ENCODE results near the gene PKHD1.

Gene PKHD1

DNA sequence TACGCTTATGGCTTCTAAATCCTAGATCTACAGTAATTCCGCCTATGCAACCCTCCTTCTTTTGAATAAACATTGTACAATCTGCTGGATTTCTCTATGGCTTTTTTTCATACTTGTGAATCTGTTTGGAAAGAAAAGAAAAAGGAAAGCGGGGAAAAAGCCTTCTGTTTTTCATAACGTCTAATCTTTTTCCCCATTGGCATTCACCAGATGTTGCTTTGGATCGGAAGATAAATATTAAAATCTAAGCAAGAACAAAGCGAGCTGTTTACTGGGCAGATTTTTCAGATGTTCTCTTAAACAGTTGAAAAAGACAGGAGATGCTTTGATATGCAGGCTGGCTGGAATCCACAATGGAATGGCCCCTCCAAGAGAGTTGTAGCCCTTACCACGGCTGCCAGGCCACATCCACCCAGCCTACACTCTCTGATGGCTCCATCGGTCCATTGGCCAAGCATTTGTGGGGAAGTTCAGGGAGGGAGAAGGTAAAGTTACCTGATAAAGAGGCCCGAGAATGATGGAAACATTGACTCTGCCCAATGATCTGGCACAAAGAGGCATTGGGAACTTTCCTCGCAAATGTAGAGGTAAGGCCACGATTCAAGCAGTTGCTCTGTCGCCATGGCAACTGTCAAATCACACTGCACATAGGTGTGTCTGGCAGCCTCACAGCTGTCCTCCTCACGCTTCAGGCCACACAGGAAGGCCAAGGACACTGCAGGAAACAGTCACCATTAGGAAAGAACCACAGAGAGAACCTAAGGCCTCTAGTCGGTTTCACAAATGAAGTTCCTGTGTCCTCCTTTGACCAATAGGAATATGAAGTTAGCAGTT is 70.3 kb downstream of the PKHD1 start:
- no peaks in the 10 kb centered on the region for H3K36me3 ChIP-seq (ENCODE audit: insufficient read depth, low read length)
- no peak overlapping the region for H2AFZ ChIP-seq (ENCODE audit: low read length, unreplicated experiment)
- peaks cover 13% of the 10 kb centered on the region; the same call in 1 of the 2 replicates for H3K27me3 ChIP-seq (ENCODE audit: insufficient read depth, low read length)
- H3K79me2 ChIP-seq (ENCODE audit: control insufficient read depth, insufficient read depth, low read length, unreplicated experiment), result no peaks in the 10 kb centered on the region
- no peak overlapping the region for H3K4me3 ChIP-seq (ENCODE audit: low read depth, low read length)
- H3K27ac ChIP-seq (ENCODE audit: low read depth, low read length), result no peak overlapping the region
- H3K4me1 ChIP-seq (ENCODE audit: control insufficient read depth, insufficient read depth, low read length, unreplicated experiment), result no peaks in the 10 kb centered on the region

DNA sequence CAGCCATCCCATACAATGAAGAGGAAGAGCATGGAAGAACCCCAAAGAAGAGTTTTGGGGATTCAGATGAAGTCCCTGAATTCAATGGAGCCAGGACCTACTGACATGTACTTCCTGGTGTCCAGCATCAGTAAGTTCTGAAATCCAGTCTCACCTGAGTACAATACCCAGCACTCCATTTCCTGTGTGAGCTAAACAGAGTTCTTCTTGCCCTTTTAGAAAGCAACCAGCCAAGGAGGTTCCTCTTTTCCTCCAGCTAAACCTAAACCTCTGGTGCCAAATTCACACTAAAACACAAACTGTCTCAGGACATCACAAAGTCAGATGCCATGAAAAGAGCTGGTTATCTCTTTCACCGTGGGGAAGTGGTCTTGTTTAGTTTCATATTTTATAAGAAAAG is 71.5 kb downstream of the PKHD1 start:
- H3K79me2 ChIP-seq (ENCODE audit: control insufficient read depth, insufficient read depth, low read length, unreplicated experiment), result no peaks in the 10 kb centered on the region
- H3K36me3 ChIP-seq (ENCODE audit: insufficient read depth, low read length), result no peaks in the 10 kb centered on the region
- H2AFZ ChIP-seq (ENCODE audit: low read length, unreplicated experiment), result no peak overlapping the region
- H3K27ac ChIP-seq (ENCODE audit: low read depth, low read length), result no peak overlapping the region
- peaks cover 8% of the 10 kb centered on the region; the same call in 1 of the 2 replicates for H3K27me3 ChIP-seq (ENCODE audit: insufficient read depth, low read length)
- H3K4me3 ChIP-seq (ENCODE audit: low read depth, low read length), result no peak overlapping the region
- no peaks in the 10 kb centered on the region for H3K4me1 ChIP-seq (ENCODE audit: control insufficient read depth, insufficient read depth, low read length, unreplicated experiment)

DNA sequence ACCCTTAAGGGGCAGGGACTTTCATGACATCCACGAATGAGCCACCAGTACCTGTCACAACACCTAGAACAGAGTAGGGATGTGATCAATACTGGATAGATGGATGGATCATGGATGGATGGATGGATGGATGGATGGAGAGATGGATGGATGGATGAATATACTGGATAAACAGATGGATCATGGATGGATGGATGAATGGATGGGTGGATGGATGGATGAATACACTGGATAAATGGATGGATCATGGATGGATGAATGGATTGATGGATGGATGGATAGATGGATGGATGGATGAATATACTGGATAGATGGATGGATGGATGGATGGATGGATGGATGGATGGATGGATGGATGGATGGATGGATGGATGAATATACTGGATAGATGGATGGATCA is 73.0 kb downstream of the PKHD1 start:
- Histone ChIP-seq H2AFZ (ENCODE audit: low read length, unreplicated experiment) (no peak overlapping the region), H3K4me3 (ENCODE audit: low read depth, low read length) (no peak overlapping the region), H3K79me2 (ENCODE audit: control insufficient read depth, insufficient read depth, low read length, unreplicated experiment) (no peaks in the 10 kb centered on the region), H3K27ac (ENCODE audit: low read depth, low read length) (no peak overlapping the region), H3K27me3 (ENCODE audit: insufficient read depth, low read length) (peaks cover 8% of the 10 kb centered on the region; the same call in 1 of the 2 replicates), H3K36me3 (ENCODE audit: insufficient read depth, low read length) (no peaks in the 10 kb centered on the region), H3K4me1 (ENCODE audit: control insufficient read depth, insufficient read depth, low read length, unreplicated experiment) (no peaks in the 10 kb centered on the region)

DNA sequence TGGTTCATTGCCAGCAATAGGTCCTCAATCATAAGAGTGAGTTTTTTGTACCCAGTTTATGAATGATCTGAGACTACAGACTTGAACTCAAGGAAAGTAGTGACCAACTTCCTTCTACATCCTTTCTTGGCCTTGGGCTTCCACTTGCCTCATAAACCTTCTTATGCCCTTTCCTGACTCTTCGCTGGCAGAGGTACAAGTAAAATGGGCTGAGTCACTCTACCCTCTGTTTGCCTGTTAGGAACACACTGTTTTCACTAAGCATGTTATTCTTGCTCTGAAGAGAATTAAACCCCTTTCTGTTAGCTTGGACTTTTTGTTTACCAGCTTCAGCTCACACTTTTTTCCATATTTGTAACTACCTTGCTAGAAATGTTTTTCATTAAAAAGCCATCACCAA is 74.4 kb downstream of the PKHD1 start:
- no peak overlapping the region for H3K4me3 ChIP-seq (ENCODE audit: low read depth, low read length)
- H3K79me2 ChIP-seq (ENCODE audit: control insufficient read depth, insufficient read depth, low read length, unreplicated experiment), result no peaks in the 10 kb centered on the region
- no peaks in the 10 kb centered on the region; the same call in 1 of the 2 replicates for H3K27me3 ChIP-seq (ENCODE audit: insufficient read depth, low read length)
- H3K36me3 ChIP-seq (ENCODE audit: insufficient read depth, low read length), result no peaks in the 10 kb centered on the region
- no peaks in the 10 kb centered on the region for H3K4me1 ChIP-seq (ENCODE audit: control insufficient read depth, insufficient read depth, low read length, unreplicated experiment)
- H2AFZ ChIP-seq (ENCODE audit: low read length, unreplicated experiment), result no peak overlapping the region
- no peak overlapping the region for H3K27ac ChIP-seq (ENCODE audit: low read depth, low read length)

DNA sequence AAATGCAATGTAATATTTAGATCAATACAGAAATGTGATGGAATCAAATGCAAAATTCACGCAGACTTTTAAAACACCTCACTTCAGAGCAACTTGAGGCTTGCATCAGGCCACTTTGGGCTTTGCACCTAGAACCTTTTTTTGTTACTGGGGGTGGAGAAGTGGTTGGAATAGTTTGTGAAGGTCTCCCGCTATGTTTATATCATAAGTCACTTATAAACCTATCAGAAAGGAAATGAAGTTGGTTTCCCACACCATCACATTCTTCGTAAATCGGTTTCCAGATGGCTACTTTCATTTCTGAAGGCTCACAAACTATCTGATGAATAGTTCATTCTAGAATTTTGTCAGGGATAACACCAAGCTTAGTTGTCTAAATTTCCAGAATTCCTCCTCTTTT is 74.8 kb downstream of the PKHD1 start:
- Histone ChIP-seq H3K4me1 (ENCODE audit: control insufficient read depth, insufficient read depth, low read length, unreplicated experiment) (no peaks in the 10 kb centered on the region), H2AFZ (ENCODE audit: low read length, unreplicated experiment) (no peak overlapping the region), H3K27ac (ENCODE audit: low read depth, low read length) (no peak overlapping the region), H3K36me3 (ENCODE audit: insufficient read depth, low read length) (no peaks in the 10 kb centered on the region), H3K79me2 (ENCODE audit: control insufficient read depth, insufficient read depth, low read length, unreplicated experiment) (no peaks in the 10 kb centered on the region), H3K4me3 (ENCODE audit: low read depth, low read length) (no peak overlapping the region), H3K27me3 (ENCODE audit: insufficient read depth, low read length) (no peaks in the 10 kb centered on the region; the same call in 1 of the 2 replicates)

DNA sequence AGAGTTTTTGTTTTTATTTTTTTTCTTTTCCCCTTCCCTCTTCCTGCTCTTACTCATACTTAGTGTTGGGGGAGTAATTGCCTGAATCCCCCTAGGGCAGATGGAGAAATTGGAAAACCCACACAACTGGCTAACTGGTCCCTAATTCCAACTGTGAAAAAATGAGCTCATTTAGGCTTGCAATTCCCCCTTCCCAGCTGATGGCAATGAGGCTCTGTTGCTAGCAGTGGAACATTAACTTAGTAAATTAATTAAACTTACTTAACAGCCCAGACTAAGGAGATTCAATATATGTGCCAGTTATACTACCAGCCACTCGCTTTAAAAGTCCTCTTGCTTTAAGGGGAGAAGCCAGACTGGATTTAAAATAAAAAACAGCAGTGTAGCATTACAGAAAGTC is 76.6 kb downstream of the PKHD1 start:
- no peak overlapping the region for H3K27ac ChIP-seq (ENCODE audit: low read depth, low read length)
- H3K4me3 ChIP-seq (ENCODE audit: low read depth, low read length), result no peak overlapping the region
- H3K36me3 ChIP-seq (ENCODE audit: insufficient read depth, low read length), result no peaks in the 10 kb centered on the region
- no peak overlapping the region for H2AFZ ChIP-seq (ENCODE audit: low read length, unreplicated experiment)
- H3K4me1 ChIP-seq (ENCODE audit: control insufficient read depth, insufficient read depth, low read length, unreplicated experiment), result no peaks in the 10 kb centered on the region
- no peaks in the 10 kb centered on the region for H3K27me3 ChIP-seq (ENCODE audit: insufficient read depth, low read length)
- no peaks in the 10 kb centered on the region for H3K79me2 ChIP-seq (ENCODE audit: control insufficient read depth, insufficient read depth, low read length, unreplicated experiment)

DNA sequence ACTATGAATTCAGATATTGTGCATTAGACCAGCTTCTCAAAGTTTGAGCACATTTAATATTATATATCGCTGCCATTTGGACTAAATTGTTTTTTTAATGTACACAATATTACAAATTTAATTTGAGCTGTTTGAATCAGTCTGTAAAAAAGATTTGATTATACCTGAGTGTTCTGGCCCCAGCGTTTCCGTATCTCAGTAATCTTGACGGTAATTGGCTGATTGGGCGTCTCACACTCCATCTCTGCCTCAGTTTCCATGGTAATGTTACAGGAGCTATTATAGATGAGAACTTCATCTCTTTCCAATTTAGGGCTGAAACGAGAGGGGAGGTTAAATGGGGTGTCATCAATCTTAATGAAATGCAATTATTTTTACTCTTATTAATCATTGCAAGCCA is 77.3 kb downstream of the PKHD1 start:
- no peaks in the 10 kb centered on the region for H3K27me3 ChIP-seq (ENCODE audit: insufficient read depth, low read length)
- no peaks in the 10 kb centered on the region for H3K36me3 ChIP-seq (ENCODE audit: insufficient read depth, low read length)
- no peak overlapping the region for H3K4me3 ChIP-seq (ENCODE audit: low read depth, low read length)
- no peak overlapping the region for H3K27ac ChIP-seq (ENCODE audit: low read depth, low read length)
- H2AFZ ChIP-seq (ENCODE audit: low read length, unreplicated experiment), result no peak overlapping the region
- H3K4me1 ChIP-seq (ENCODE audit: control insufficient read depth, insufficient read depth, low read length, unreplicated experiment), result no peaks in the 10 kb centered on the region
- no peaks in the 10 kb centered on the region for H3K79me2 ChIP-seq (ENCODE audit: control insufficient read depth, insufficient read depth, low read length, unreplicated experiment)

DNA sequence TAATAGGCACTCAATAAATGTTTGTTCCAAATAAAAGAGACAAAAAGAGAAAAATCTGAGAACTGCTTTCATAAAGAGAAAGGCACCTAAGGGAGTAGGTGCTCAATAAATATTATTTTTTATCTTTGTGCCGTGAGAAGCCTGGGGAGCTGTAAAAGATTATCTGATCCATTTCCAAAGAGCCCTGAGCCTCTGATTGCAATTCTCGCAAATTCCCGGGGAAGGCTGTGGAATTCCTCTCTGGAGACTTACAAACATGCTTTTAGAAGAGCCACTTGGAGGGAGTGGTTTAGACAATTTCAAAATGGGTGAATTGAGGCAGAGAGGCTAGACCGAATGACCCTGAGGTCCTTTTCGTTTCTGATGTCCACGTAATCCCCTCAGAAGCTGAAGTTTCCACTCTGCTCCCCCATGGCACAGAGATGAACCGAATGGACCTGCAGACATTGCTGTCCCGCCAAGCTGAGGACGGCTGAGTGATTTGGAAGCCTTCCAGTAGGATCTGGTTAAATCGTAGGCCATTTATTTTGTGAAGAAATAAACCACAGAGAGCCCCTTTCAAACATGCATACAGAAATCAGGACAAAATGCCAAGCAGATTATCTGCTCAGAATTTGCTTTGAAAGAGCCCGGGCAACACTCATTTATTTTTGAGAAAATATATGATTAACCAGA is 77.8 kb downstream of the PKHD1 start:
- Histone ChIP-seq H3K36me3 (ENCODE audit: insufficient read depth, low read length) (no peaks in the 10 kb centered on the region), H3K27me3 (ENCODE audit: insufficient read depth, low read length) (no peaks in the 10 kb centered on the region), H2AFZ (ENCODE audit: low read length, unreplicated experiment) (no peak overlapping the region), H3K4me1 (ENCODE audit: control insufficient read depth, insufficient read depth, low read length, unreplicated experiment) (no peaks in the 10 kb centered on the region), H3K79me2 (ENCODE audit: control insufficient read depth, insufficient read depth, low read length, unreplicated experiment) (no peaks in the 10 kb centered on the region), H3K27ac (ENCODE audit: low read depth, low read length) (no peak overlapping the region), H3K4me3 (ENCODE audit: low read depth, low read length) (no peak overlapping the region)

DNA sequence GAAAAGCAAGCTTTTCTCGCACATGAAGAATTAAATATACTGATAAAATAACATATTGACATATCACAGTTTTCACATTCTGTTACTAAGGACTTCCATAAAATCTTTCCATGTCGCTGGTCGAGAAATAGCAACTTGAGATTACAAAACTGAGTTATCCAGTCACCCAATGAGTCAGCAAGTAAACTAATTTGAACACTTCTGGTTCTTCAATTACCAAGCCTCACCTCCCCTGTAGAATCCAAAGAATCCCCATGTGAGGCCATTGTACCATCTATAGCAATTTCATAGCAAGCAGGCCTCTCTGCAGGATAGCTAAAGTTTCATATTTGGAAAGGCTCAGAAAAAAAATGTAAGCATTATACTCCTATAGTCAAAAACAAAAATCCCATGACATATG is 87.3 kb downstream of the PKHD1 start:
- Histone ChIP-seq H3K79me2 (ENCODE audit: control insufficient read depth, insufficient read depth, low read length, unreplicated experiment) (no peaks in the 10 kb centered on the region), H3K27ac (ENCODE audit: low read depth, low read length) (no peak overlapping the region), H2AFZ (ENCODE audit: low read length, unreplicated experiment) (no peak overlapping the region), H3K36me3 (ENCODE audit: insufficient read depth, low read length) (no peaks in the 10 kb centered on the region), H3K4me1 (ENCODE audit: control insufficient read depth, insufficient read depth, low read length, unreplicated experiment) (no peaks in the 10 kb centered on the region), H3K27me3 (ENCODE audit: insufficient read depth, low read length) (no peaks in the 10 kb centered on the region), H3K4me3 (ENCODE audit: low read depth, low read length) (no peak overlapping the region)

DNA sequence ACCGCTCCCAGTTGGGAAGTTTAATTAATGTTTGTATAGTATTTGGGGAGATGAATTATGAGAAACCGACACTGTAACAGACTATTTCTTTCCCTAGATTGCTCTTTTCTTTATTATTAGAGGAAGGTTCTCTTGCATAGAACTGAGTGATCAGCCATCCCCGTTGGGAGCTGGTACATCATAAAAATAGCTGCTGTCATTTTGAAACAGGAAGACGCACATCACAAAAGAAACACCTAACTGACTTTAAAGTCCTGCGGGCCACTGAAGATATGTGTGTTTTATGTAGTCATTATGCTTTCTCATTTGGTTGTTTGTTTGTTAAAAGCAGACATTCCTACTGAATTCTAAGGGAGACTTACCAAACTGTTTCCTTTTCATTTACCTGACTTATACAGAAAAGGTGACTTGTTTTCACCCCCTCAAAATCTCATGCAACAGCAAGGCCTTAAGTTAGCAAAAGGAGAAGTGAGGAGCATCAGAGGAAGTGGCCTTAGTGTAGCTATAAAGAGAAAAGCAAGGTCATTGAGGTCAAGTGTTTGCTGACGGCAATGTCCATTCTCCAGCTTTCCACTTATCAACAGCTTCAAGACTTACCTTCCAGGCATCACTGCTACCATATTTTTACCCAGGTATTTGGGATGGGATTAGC is 91.0 kb downstream of the PKHD1 start:
- H3K79me2 ChIP-seq (ENCODE audit: control insufficient read depth, insufficient read depth, low read length, unreplicated experiment), result no peaks in the 10 kb centered on the region
- H3K27me3 ChIP-seq (ENCODE audit: insufficient read depth, low read length), result no peaks in the 10 kb centered on the region
- H2AFZ ChIP-seq (ENCODE audit: low read length, unreplicated experiment), result no peak overlapping the region

More for the DNA sequence above, 91.0 kb downstream of the PKHD1 start:
- H3K4me1 ChIP-seq (ENCODE audit: control insufficient read depth, insufficient read depth, low read length, unreplicated experiment), result no peaks in the 10 kb centered on the region
- no peak overlapping the region for H3K27ac ChIP-seq (ENCODE audit: low read depth, low read length)
- H3K4me3 ChIP-seq (ENCODE audit: low read depth, low read length), result no peak overlapping the region
- no peaks in the 10 kb centered on the region for H3K36me3 ChIP-seq (ENCODE audit: insufficient read depth, low read length)
